Aorta (tissue), 5 donors: ENCODE data around the gene ZNF763. TPM values are rescaled to one million over a fixed set of nuclear protein-coding genes. Genes with fewer than 3 reads are reported as not detected.
A peak's percentile ranks its signal among the peaks of the same experiment; 100 is the strongest.

Source experiments
- ATAC-seq: fragments of 200-7000 bp; cut with Tn5 transposase; one replicate; pipeline ENCODE4 v1.9.1; 2022; ENCODE audit warnings: moderate library complexity; ENCODE audit not compliant: low FRiP score
- DNase-seq, 2 donors: peaks; one replicate each; pipeline ENCODE4 v3.0.0-alpha.2; 2020
- H3K27ac ChIP-seq, 2 donors: one replicate each; pipeline ENCODE4 v1.5.1; 2013; ENCODE audit warnings: low read length in 2 of 2, mild to moderate bottlenecking in 2 of 2, moderate library complexity in 2 of 2, control low read depth in 1 of 2, inconsistent platforms in 1 of 2, low read depth in 1 of 2
- H3K27me3 ChIP-seq, 2 donors: one replicate each; pipeline ENCODE4 v1.6.1; 2013; ENCODE audit warnings: control low read depth in 1 of 2, low read length in 1 of 2, mild to moderate bottlenecking in 1 of 2, moderate library complexity in 1 of 2; ENCODE audit not compliant: insufficient read depth in 2 of 2, control insufficient read depth in 1 of 2
- H3K36me3 ChIP-seq, 2 donors: one replicate each; pipeline ENCODE4 v1.6.1; 2013; ENCODE audit warnings: control low read depth in 1 of 2, low read length in 1 of 2, mild to moderate bottlenecking in 1 of 2; ENCODE audit not compliant: insufficient read depth in 2 of 2, control insufficient read depth in 1 of 2
- H3K4me1 ChIP-seq, 2 donors: one replicate each; pipeline ENCODE4 v1.6.1; 2013; ENCODE audit warnings: low read length in 2 of 2, control low read depth in 1 of 2, mild to moderate bottlenecking in 1 of 2, moderate library complexity in 1 of 2; ENCODE audit not compliant: insufficient read depth in 2 of 2, control insufficient read depth in 1 of 2
- H3K4me3 ChIP-seq, 2 donors: one replicate each; pipeline ENCODE4 v1.5.1; 2013; ENCODE audit warnings: low read length in 2 of 2, control low read depth in 1 of 2, mild to moderate bottlenecking in 1 of 2
- H3K9me3 ChIP-seq: one replicate; pipeline ENCODE4 v1.6.1; 2013; ENCODE audit warnings: mild to moderate bottlenecking, low read length; ENCODE audit not compliant: control insufficient read depth
- WGBS, 2 donors: extraction: QIAGEN DNeasy Blood & Tissue Kit; methylation state at CpG; one replicate each; pipeline ENCODE4 v1.1.7; 2013; 5-methylcytosine and 5-hydroxymethylcytosine counted together
- intact Hi-C, 2 donors: fragments of 100-400 bp; cut with DNase I; formaldehyde crosslinking; loops; one replicate each; pipeline versions ENCODE4 v1.14.2 to v1.15.0; 2022
- polyA plus RNA-seq, 2 donors: library from polyadenylated mRNA; stranded (reverse); fragments of 200-250 nt; gene quantifications; one replicate each; pipeline ENCODE4 v1.2.3, GENCODE V29; 2013
- total RNA-seq, 2 donors: library from RNA; stranded (reverse); fragmentation: NEBNext Ultra II Directional; extraction: Animal tissue kit (Norgen Biotek cat#: 25700); gene quantifications; one replicate each; pipeline ENCODE4 v1.2.1, GENCODE V29; 2021
- donor health status: healthy with polysubstance abuse.
- donor health status: Bipolar disorder and iron deficiency.
- donor health status: DM: no; HTN: no; CAD: no.
- donor health status: DM: no; HTN: no; CAD: no.
- donor health status: DM: yes; HTN: yes; CAD: no.

Gene ZNF763
- total and polyA plus RNA-seq, 4 donors: 1.9 to 5.1 (median 3.2) TPM

DNA sequence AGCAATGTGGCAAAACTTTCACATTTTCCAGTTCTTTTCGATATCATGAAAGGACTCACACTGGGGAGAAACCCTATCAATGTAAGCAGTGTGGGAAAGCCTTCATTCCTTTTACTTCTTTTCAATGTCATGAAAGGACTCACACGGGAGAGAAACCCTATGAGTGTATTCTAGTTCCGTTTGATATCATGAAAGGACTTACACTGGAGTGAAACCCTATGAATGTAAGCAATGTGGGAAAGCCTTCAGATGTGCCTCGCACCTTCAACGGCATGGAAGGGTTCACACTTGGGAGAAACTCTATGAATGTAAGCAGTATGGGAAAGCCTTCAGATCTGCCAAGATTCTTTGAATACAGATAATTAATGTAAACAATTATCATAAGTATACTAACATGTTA is 14.5 kb upstream of the ZNF763 start:
- intact Hi-C loops: no loop called here
- ATAC-seq (no peak), DNase-seq (no peak)
- Histone ChIP-seq H3K9me3 (peaks cover 35% of the 10 kb centered on the region), H3K4me3 (no peak overlapping the region), H3K4me1 (no peaks in the 10 kb centered on the region), H3K36me3 (peaks cover 15 to 19% of the 10 kb centered on the region in 2 donors), H3K27ac (no peak overlapping the region), H3K27me3 (no peaks in the 10 kb centered on the region)
- WGBS, 2 donors: 98 to 99% methylated on average over 5 of the region's 5 CpGs

DNA sequence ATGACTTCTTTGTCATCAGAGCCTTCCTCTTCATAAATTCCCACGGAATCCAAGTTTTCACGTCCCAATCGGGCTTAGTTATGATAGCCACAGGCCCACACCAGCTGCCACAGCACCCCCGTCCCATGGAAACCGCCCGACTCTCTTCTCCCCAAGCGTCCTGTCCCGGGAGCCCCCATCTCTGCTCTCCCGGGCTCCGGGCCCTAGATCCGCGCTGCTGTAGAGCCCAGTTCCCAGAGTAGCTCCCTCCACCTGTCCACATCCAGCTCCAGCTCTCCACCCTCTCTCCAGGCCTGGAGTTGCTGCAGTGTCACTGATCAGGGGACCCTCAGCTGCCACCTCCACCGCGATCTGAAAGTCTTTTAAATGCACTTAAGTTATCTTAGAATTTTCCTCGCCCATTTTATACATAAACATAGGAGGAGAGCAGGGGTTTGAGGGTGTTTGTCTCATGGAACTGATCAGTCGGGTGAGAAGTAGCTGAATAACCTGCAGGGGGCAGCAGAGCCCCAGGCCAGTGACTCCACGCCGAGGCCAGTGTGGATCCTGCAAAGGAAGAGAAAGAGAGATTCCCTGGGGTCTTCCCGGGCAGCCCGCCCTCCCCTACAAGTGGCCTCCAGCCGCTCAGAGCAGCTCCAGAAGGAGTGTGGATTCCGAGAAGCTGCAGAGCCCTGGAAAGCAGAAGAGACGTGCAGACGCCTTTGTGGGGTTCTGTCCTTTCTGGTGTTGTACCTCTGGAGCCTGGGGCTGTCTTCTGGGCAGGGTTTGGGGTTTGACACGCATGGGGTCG is 1.1 kb upstream of the ZNF763 start:
- Histone ChIP-seq H3K4me1 (no peaks in the 10 kb centered on the region), H3K36me3 (no peaks in the 10 kb centered on the region), H3K4me3 (no peak overlapping the region), H3K27ac (no peak overlapping the region), H3K27me3 (no peaks in the 10 kb centered on the region), H3K9me3 (no peaks in the 10 kb centered on the region)
- DNase-seq: peak; percentile 88 to 93
- ATAC-seq: peak; percentile 93
- 25 to 26% methylated on average over 26 of the region's 26 CpGs for WGBS, 2 donors
- intact Hi-C loops: loop anchor here (1.0 to 5.0 kb wide), 4 partner anchors 24 to 178 kb away; partner anchors contain the start of genes ZNF20 (in 1 of the 2) and ZNF878 (in 1 of the 2)

DNA sequence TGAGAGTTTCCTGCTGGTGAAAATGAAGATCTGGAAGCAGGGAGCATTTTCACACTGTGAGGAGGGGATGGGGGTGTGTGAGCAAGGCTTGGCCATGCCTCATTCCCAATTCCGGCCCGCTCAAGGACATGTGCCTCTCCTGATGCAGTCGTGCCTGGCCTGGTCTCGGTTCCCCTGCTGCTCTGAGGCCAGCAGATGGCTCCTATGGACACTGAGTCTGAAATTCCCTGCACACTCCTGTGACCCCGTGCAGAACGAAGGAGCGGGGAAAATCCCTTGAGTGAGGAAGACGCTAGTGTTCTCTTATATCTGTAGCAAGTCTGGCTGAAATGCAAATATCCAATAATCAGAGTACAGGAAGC is 363 bp upstream of the ZNF763 start:
- DNase-seq (peak; percentile 73 to 80), ATAC-seq (peak; percentile 75)
- intact Hi-C loops: loop anchor here (1.0 to 5.0 kb wide), 3 partner anchors 23 to 176 kb away; partner anchors contain the start of genes ZNF20 (in 1 of the 2) and ZNF878 (in 1 of the 2)
- H3K27ac ChIP-seq: peak overlapping the region in 1 of 2 donors; percentile 48
- no peaks in the 10 kb centered on the region for H3K27me3 ChIP-seq
- no peaks in the 10 kb centered on the region for H3K4me1 ChIP-seq
- no peaks in the 10 kb centered on the region for H3K36me3 ChIP-seq
- H3K4me3 ChIP-seq: no peak overlapping the region
- H3K9me3 ChIP-seq: no peaks in the 10 kb centered on the region
- WGBS, 2 donors: 2 to 3% methylated on average over 8 of the region's 8 CpGs

- no peaks in the 10 kb centered on the region for H3K9me3 ChIP-seq
- H3K27ac ChIP-seq: no peak overlapping the region
- DNase-seq (no peak), ATAC-seq (no peak)
- H3K4me1 ChIP-seq: no peaks in the 10 kb centered on the region
- peaks cover 0 to 3% of the 10 kb centered on the region in 2 donors for H3K36me3 ChIP-seq
- intact Hi-C loops: no loop called here
- H3K27me3 ChIP-seq: no peaks in the 10 kb centered on the region
- 83 to 86% methylated on average over 1 of the region's 1 CpG for WGBS, 2 donors
- H3K4me3 ChIP-seq: no peak overlapping the region
Observed at GRCh38 chr19:11970174-11970573, 5.3 kb downstream of the ZNF763 start.

GRCh38 chr19:11971041-11971440 is 6.2 kb downstream of the ZNF763 start:
- Histone ChIP-seq H3K4me3 (no peak overlapping the region), H3K4me1 (no peaks in the 10 kb centered on the region), H3K9me3 (no peaks in the 10 kb centered on the region), H3K27me3 (no peaks in the 10 kb centered on the region), H3K36me3 (peaks cover 0 to 3% of the 10 kb centered on the region in 2 donors), H3K27ac (no peak overlapping the region)
- DNase-seq (no peak), ATAC-seq (no peak)
- intact Hi-C loops: no loop called here
- WGBS, 2 donors: 94 to 96% methylated on average over 2 of the region's 2 CpGs

DNA sequence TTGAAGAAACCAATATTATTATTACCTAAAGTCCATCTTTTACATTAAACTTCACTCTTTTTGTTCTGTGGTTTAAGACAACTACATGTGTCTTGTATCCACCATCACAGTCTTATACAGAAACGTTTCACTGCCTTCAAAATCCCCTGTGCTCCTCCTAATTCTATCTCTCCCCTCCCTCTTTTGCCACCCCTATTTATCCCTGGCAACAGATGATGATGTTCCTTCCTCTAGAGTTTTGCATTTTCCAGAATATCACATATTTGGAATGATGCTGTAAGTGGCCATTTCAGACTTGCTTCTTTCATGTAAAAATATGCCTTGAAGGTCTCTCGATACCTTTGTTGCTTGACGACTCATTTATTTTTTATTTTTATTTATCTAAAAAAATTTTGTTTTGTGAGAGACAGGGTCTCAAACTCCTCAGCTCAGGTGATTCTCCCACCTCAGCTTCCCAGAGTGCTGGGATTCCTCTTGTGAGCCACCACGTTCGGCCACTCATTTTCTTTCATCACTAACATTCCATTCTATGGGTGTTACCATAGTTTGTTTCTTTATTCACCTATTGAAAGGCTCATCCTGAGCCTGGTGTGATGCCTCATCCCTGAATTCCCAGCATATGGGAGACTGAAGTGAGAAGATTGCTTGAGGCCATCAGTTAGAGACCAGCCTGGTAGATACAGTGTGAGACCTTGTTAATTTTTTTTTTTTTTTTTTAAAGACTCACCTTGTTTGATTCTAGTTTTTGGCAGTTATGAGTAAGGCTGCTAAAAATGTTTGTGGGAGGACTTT is 8.4 kb downstream of the ZNF763 start:
- peaks cover 2 to 3% of the 10 kb centered on the region in 2 donors for H3K36me3 ChIP-seq
- no peak overlapping the region for H3K27ac ChIP-seq
- ATAC-seq: no peak
- H3K9me3 ChIP-seq: peaks cover 3% of the 10 kb centered on the region
- intact Hi-C loops: no loop called here
- H3K27me3 ChIP-seq: no peaks in the 10 kb centered on the region
- no peaks in the 10 kb centered on the region for H3K4me1 ChIP-seq
- 80 to 84% methylated on average over 5 of the region's 5 CpGs for WGBS, 2 donors
- no peak for DNase-seq
- no peak overlapping the region for H3K4me3 ChIP-seq

DNA sequence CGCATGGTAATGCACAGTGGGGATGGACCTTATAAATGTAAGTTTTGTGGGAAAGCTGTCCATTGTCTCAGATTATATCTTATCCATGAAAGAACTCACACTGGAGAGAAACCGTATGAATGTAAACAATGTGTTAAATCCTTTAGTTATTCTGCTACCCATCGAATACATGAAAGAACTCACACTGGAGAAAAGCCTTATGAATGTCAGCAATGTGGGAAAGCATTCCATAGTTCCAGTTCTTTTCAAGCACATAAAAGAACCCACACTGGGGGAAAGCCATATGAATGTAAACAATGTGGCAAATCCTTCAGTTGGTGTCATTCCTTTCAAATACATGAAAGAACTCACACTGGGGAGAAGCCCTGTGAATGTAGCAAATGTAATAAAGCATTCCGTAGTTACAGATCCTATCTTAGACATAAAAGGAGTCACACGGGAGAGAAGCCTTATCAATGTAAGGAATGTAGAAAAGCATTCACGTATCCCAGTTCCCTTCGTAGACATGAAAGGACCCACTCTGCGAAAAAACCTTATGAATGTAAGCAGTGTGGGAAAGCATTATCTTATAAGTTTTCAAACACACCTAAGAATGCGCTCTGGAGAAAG is 13.8 kb downstream of the ZNF763 start:
- no peaks in the 10 kb centered on the region for H3K4me1 ChIP-seq
- no peak overlapping the region for H3K27ac ChIP-seq
- intact Hi-C loops: no loop called here
- peaks cover 15% of the 10 kb centered on the region for H3K9me3 ChIP-seq
- H3K4me3 ChIP-seq: no peak overlapping the region
- no peaks in the 10 kb centered on the region for H3K27me3 ChIP-seq
- no peak for ATAC-seq
- peaks cover 3 to 8% of the 10 kb centered on the region in 2 donors for H3K36me3 ChIP-seq
- WGBS, 2 donors: 91% methylated on average over 9 of the region's 9 CpGs
- DNase-seq: no peak

DNA sequence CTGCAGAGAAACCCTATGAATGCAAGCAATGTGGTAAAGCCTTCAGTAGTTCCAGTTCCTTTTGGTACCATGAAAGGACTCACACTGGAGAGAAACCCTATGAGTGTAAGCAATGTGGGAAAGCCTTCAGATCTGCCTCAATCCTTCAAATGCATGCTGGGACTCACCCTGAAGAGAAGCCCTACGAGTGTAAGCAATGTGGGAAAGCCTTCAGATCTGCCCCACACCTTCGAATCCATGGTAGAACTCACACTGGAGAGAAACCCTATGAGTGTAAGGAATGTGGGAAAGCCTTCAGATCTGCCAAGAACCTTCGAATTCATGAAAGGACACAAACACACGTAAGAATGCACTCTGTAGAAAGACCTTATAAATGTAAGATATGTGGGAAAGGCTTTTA is 14.7 kb downstream of the ZNF763 start:
- Histone ChIP-seq H3K4me3 (no peak overlapping the region), H3K27ac (no peak overlapping the region), H3K9me3 (peaks cover 15% of the 10 kb centered on the region), H3K4me1 (no peaks in the 10 kb centered on the region), H3K36me3 (peaks cover 2 to 8% of the 10 kb centered on the region in 2 donors), H3K27me3 (no peaks in the 10 kb centered on the region)
- DNase-seq: no peak
- WGBS, 2 donors: 92 to 94% methylated on average over 4 of the region's 4 CpGs
- no peak for ATAC-seq
- intact Hi-C loops: no loop called here
